IMR-90 (cell line): ENCODE measurements around the gene COL28A1.

Experiments
- BHLHE40 ChIP-seq: fragments of 150-350 bp; IDR thresholded peaks from 2 replicates; pipeline ENCODE4 v1.6.1; 2016; ENCODE audit warnings: mild to moderate bottlenecking, low read depth, low read length
- CTCF ChIP-seq: conservative IDR thresholded peaks from 2 replicates; pipeline ENCODE4 v1.5.1; 2012; ENCODE audit warnings: mild to moderate bottlenecking, low read depth, low read length, improper control_type of control experiment
- MAZ ChIP-seq: IDR thresholded peaks from 2 replicates; pipeline ENCODE4 v1.6.1; 2012; ENCODE audit warnings: low read depth, mild to moderate bottlenecking, low read length, improper control_type of control experiment, moderate library complexity, borderline replicate concordance

GRCh38 chr7:7517754-7518153 is 17.9 kb downstream of the COL28A1 start:
- no peak for TF ChIP-seq MAZ
- no peak for TF ChIP-seq BHLHE40
- no peak for TF ChIP-seq CTCF
